Natural killer cell (primary cell): ENCODE data around the gene CERS6. TPM values are rescaled to one million over a fixed set of nuclear protein-coding genes. Genes with fewer than 3 reads are reported as not detected.

Source experiments
- ATAC-seq, 3 donors: fragments of 150-1000 bp in 2 of 3; fragments of 200-7000 bp in 1 of 3; cut with Tn5 transposase; 1 replicate in 1 of 3; 2 replicates in 2 of 3; pipeline ENCODE4 v1.10.0; 2021; ENCODE audit warnings: mild to moderate bottlenecking in 2 of 3, moderate library complexity in 2 of 3
- DNase-seq, 2 donors: peaks; one replicate each; pipeline versions ENCODE4 v3.0.0 to v3.0.0-alpha.2; 2013 to 2021; ENCODE audit warnings: mixed read lengths in 1 of 2
- H3K27ac ChIP-seq: one replicate; pipeline ENCODE4 v1.5.1; 2013; ENCODE audit warnings: mild to moderate bottlenecking, low read length
- H3K27me3 ChIP-seq: one replicate; pipeline ENCODE4 v1.6.1; 2013; ENCODE audit warnings: low read length; ENCODE audit not compliant: control insufficient read depth, insufficient read depth
- H3K36me3 ChIP-seq: one replicate; pipeline ENCODE4 v1.6.1; 2013; ENCODE audit warnings: low read length; ENCODE audit not compliant: control insufficient read depth, insufficient read depth
- H3K4me1 ChIP-seq: one replicate; pipeline ENCODE4 v1.6.1; 2013; ENCODE audit warnings: low read length; ENCODE audit not compliant: control insufficient read depth, insufficient read depth
- H3K4me3 ChIP-seq: one replicate; pipeline ENCODE4 v1.5.1; 2013; ENCODE audit warnings: low read length
- H3K9me3 ChIP-seq: one replicate; pipeline ENCODE4 v1.6.1; 2013; ENCODE audit warnings: low read length; ENCODE audit not compliant: control insufficient read depth, insufficient read depth
- H3K27ac Mint-ChIP-seq, 2 donors: one replicate each; pipeline ENCODE4 v1.8.0; 2022; ENCODE audit warnings: mild to moderate bottlenecking in 2 of 2, mixed read lengths in 2 of 2, moderate library complexity in 1 of 2
- H3K27me3 Mint-ChIP-seq, 2 donors: one replicate each; pipeline ENCODE4 v1.8.0; 2022; ENCODE audit warnings: low read depth in 2 of 2, mixed read lengths in 2 of 2
- H3K36me3 Mint-ChIP-seq: one replicate; pipeline ENCODE4 v1.8.0; 2022; ENCODE audit warnings: mixed read lengths
- H3K4me1 Mint-ChIP-seq, 2 donors: one replicate each; pipeline ENCODE4 v1.8.0; 2022; ENCODE audit warnings: mixed read lengths in 2 of 2
- H3K4me3 Mint-ChIP-seq: one replicate; pipeline ENCODE4 v1.8.0; 2022; ENCODE audit warnings: mild to moderate bottlenecking, moderate library complexity, mixed read lengths
- H3K9me3 Mint-ChIP-seq, 2 donors: one replicate each; pipeline ENCODE4 v1.8.0; 2022; ENCODE audit warnings: mixed read lengths in 2 of 2
- whole genome bisulfite sequencing: methylation state at CpG from one replicate; pipeline ENCODE4 v1.1.7; 2013; ENCODE audit warnings: missing lambda C conversion rate; ENCODE audit not compliant: insufficient coverage; 5-methylcytosine and 5-hydroxymethylcytosine counted together
- intact Hi-C: fragments of 100-400 bp; cut with micrococcal nuclease; formaldehyde crosslinking; loops from one replicate; pipeline ENCODE4 v1.14.2; 2022
- total RNA-seq, 4 donors: library from RNA; stranded (reverse); fragments of 120-200 nt in 1 of 4; gene quantifications; one replicate each; pipeline versions ENCODE4 v1.2.3 to v1.2.4, GENCODE V29; 2013 to 2022
- TF ChIP-seq, protein P1 (sequence below): fragments of 200-600 bp; IDR thresholded peaks from one replicate; pipeline ENCODE4 v1.8.0; 2022; ENCODE audit warnings: antibody characterized with exemption

The CERS6 gene
- total RNA-seq, 3 donors from 2014 or later (not counting 1 experiment from before 2014, with no cell fraction given): 9.1 to 13.5 (median 11.8) TPM

GRCh38 chr2:168650781-168651180 lies 194.7 kb downstream of the CERS6 start:
- intact Hi-C loops: no loop called here
- ATAC-seq (no peak), DNase-seq (no peak)
- Mint-ChIP-seq H3K27ac (no peak overlapping the region), H3K4me3 (no peak overlapping the region), H3K27me3 (no peaks in the 10 kb centered on the region), H3K9me3 (no peaks in the 10 kb centered on the region), H3K36me3 (no peaks in the 10 kb centered on the region), H3K4me1 (peaks cover 6 to 10% of the 10 kb centered on the region in 2 donors)
- TF ChIP-seq, protein P1, sequence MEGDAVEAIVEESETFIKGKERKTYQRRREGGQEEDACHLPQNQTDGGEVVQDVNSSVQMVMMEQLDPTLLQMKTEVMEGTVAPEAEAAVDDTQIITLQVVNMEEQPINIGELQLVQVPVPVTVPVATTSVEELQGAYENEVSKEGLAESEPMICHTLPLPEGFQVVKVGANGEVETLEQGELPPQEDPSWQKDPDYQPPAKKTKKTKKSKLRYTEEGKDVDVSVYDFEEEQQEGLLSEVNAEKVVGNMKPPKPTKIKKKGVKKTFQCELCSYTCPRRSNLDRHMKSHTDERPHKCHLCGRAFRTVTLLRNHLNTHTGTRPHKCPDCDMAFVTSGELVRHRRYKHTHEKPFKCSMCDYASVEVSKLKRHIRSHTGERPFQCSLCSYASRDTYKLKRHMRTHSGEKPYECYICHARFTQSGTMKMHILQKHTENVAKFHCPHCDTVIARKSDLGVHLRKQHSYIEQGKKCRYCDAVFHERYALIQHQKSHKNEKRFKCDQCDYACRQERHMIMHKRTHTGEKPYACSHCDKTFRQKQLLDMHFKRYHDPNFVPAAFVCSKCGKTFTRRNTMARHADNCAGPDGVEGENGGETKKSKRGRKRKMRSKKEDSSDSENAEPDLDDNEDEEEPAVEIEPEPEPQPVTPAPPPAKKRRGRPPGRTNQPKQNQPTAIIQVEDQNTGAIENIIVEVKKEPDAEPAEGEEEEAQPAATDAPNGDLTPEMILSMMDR: no peak
- no peaks in the 10 kb centered on the region for H3K27me3 ChIP-seq
- H3K4me3 ChIP-seq: no peak overlapping the region
- no peaks in the 10 kb centered on the region for H3K9me3 ChIP-seq
- no peaks in the 10 kb centered on the region for H3K36me3 ChIP-seq
- H3K4me1 ChIP-seq: no peaks in the 10 kb centered on the region
- no peak overlapping the region for H3K27ac ChIP-seq

- H3K36me3 Mint-ChIP-seq: no peaks in the 10 kb centered on the region
- H3K9me3 Mint-ChIP-seq: no peaks in the 10 kb centered on the region
- H3K36me3 ChIP-seq: no peaks in the 10 kb centered on the region
- ATAC-seq (no peak), DNase-seq (no peak)
- H3K4me1 ChIP-seq: no peaks in the 10 kb centered on the region
- no peaks in the 10 kb centered on the region for H3K27me3 ChIP-seq
- no peaks in the 10 kb centered on the region for H3K27me3 Mint-ChIP-seq
- H3K27ac Mint-ChIP-seq: no peak overlapping the region
- H3K4me1 Mint-ChIP-seq: peaks cover 0 to 6% of the 10 kb centered on the region in 2 donors
- no peak overlapping the region for H3K4me3 ChIP-seq
- no peak overlapping the region for H3K27ac ChIP-seq
- intact Hi-C loops: no loop called here
- H3K4me3 Mint-ChIP-seq: no peak overlapping the region
- H3K9me3 ChIP-seq: no peaks in the 10 kb centered on the region
- TF ChIP-seq, protein P1: no peak
- 86% methylated on average over 3 of the region's 3 CpGs for WGBS
Measured at GRCh38 chr2:168652997-168653921, 197.2 kb downstream of the CERS6 start.

GRCh38 chr2:168654705-168655104 lies 198.6 kb downstream of the CERS6 start:
- Mint-ChIP-seq H3K4me3 (no peak overlapping the region), H3K4me1 (peaks cover 0 to 6% of the 10 kb centered on the region in 2 donors), H3K27ac (no peak overlapping the region), H3K27me3 (no peaks in the 10 kb centered on the region), H3K36me3 (no peaks in the 10 kb centered on the region), H3K9me3 (no peaks in the 10 kb centered on the region)
- ATAC-seq: no peak
- Histone ChIP-seq H3K4me1 (no peaks in the 10 kb centered on the region), H3K27me3 (no peaks in the 10 kb centered on the region), H3K4me3 (no peak overlapping the region), H3K27ac (no peak overlapping the region), H3K36me3 (no peaks in the 10 kb centered on the region), H3K9me3 (no peaks in the 10 kb centered on the region)
- WGBS: no CpG with 5 or more reads among the region's 1 CpG
- DNase-seq: no peak
- intact Hi-C loops: no loop called here
- TF ChIP-seq, protein P1: no peak
